Gastroesophageal sphincter (tissue), 3 donors: ENCODE measurements around the gene PGA4.

Experiments
- CTCF ChIP-seq, 4 experiments: fragments of 200-600 bp in 2 of 4; fragments of 450-650 bp in 2 of 4; sonication (generic) in 1 of 4; IDR thresholded peaks; one replicate each; pipeline ENCODE4 v1.5.1; 2017 to 2019; ENCODE audit warnings: antibody characterized with exemption in 4 of 4, mild to moderate bottlenecking in 2 of 4, moderate library complexity in 2 of 4
- POLR2A ChIP-seq, 2 donors: fragments of 450-650 bp; IDR thresholded peaks; one replicate each; pipeline ENCODE4 v1.6.1; 2017; ENCODE audit warnings: antibody characterized with exemption in 2 of 2, mild to moderate bottlenecking in 2 of 2, moderate library complexity in 1 of 2

GRCh38 chr11:61181489-61181888 is 40.7 kb upstream of the PGA4 start:
- no peak for TF ChIP-seq POLR2A (IDR thresholded peaks at IDR 0.05)
- no peak for TF ChIP-seq CTCF (IDR thresholded peaks at IDR 0.05)
